K562 (cell line): ENCODE data around the gene NME9. TPM values are rescaled to one million over a fixed set of nuclear protein-coding genes. Genes with fewer than 3 reads are reported as not detected.

Experiments used
- ATAC-seq: fragments of 200-7000 bp; cut with Tn5 transposase; 3 replicates; pipeline ENCODE4 v1.9.1; 2020; ENCODE audit warnings: moderate library complexity
- BruUV-seq: library from RNA; stranded (reverse); fragments of 400-500 nt; replicated peaks from 2 replicates; lab custom pipeline; 2021; lab: Mats Ljungman, UMichigan
- CTCF ChIA-PET: fragments of 300-600 bp; formaldehyde crosslinking; extraction: SDS; loops from one replicate; lab custom pipeline; 2021; ENCODE audit warnings: low intra/inter-chr PET ratio; lab: Yijun Ruan, JAX
- POLR2A ChIA-PET: fragments of 300-600, 350-650 bp; sonication (Branson Sonifier 250); formaldehyde crosslinking; extraction: SDS; loops from one replicate; lab custom pipeline; 2021; ENCODE audit warnings: antibody characterized with exemption, inconsistent platforms; lab: Yijun Ruan, JAX
- DNase-seq, 4 experiments: peaks; one replicate each; pipeline versions ENCODE4 v3.0.0 to v3.0.0-alpha.2; 2011 to 2018; ENCODE audit warnings: low spot score in 3 of 4, mixed read lengths in 3 of 4; ENCODE audit errors: extremely low read depth in 1 of 4
- FAIRE-seq: peaks from 2 replicates; lab custom pipeline; 2011; peaks lifted over from hg19 to GRCh38; lab: Jason Lieb, UNC
- H2AFZ ChIP-seq: 2 replicates; pipeline ENCODE4 v1.6.0; 2011; ENCODE audit warnings: low read depth, low read length, control low read depth, inconsistent platforms
- H3K27ac ChIP-seq: fragments of 200-600 bp; 3 replicates; pipeline ENCODE4 v1.8.0; 2011; ENCODE audit warnings: low read depth, mild to moderate bottlenecking, control low read depth, inconsistent platforms, low read length, moderate library complexity, mixed read lengths; ENCODE audit errors: extremely low read depth
- H3K27me3 ChIP-seq, 2 experiments: fragments of 300-600 bp in 1 of 2; 2 replicates in 1 of 2; 3 replicates in 1 of 2; pipeline versions ENCODE4 v1.6.0 to v1.8.0; 2011; ENCODE audit warnings: inconsistent platforms in 2 of 2, low read length in 2 of 2, mild to moderate bottlenecking in 1 of 2, mixed read lengths in 1 of 2, moderate library complexity in 1 of 2; ENCODE audit not compliant: control insufficient read depth in 2 of 2, insufficient read depth in 2 of 2
- H3K36me3 ChIP-seq: fragments of 300-600 bp; 3 replicates; pipeline ENCODE4 v1.8.0; 2011; ENCODE audit warnings: mild to moderate bottlenecking, low read length, inconsistent platforms; ENCODE audit not compliant: control insufficient read depth, insufficient read depth
- H3K4me1 ChIP-seq, 2 experiments: fragments of 200-600 bp in 1 of 2; replicated peaks in 1 of 2; 2 replicates in 1 of 2; 3 replicates in 1 of 2; pipeline versions ENCODE4 v1.5.1 to v1.8.0; 2011; ENCODE audit warnings: inconsistent platforms in 2 of 2, low read length in 2 of 2, mild to moderate bottlenecking in 1 of 2, mixed read lengths in 1 of 2, moderate library complexity in 1 of 2; ENCODE audit not compliant: control insufficient read depth in 2 of 2, insufficient read depth in 2 of 2
- H3K4me2 ChIP-seq: 2 replicates; pipeline ENCODE4 v1.6.1; 2011; ENCODE audit warnings: low read length, control low read depth, inconsistent platforms, mixed read lengths; ENCODE audit not compliant: insufficient read depth
- H3K4me3 ChIP-seq: fragments of 200-600 bp; sonication (generic), shearing (Covaris generic); 2 replicates; pipeline ENCODE4 v1.5.1; 2016; ENCODE audit warnings: control low read depth, inconsistent platforms
- H3K79me2 ChIP-seq: fragments of 200-600 bp; 3 replicates; pipeline ENCODE4 v1.8.0; 2011; ENCODE audit warnings: low read length, inconsistent platforms; ENCODE audit not compliant: control insufficient read depth, insufficient read depth
- H3K9ac ChIP-seq, 2 experiments: 2 replicates each; pipeline versions ENCODE4 v1.6.0 to v1.6.1; 2011; ENCODE audit warnings: low read depth in 2 of 2, low read length in 2 of 2, control low read depth in 1 of 2, inconsistent platforms in 1 of 2, mild to moderate bottlenecking in 1 of 2, mixed read lengths in 1 of 2; ENCODE audit not compliant: insufficient read depth in 1 of 2
- H3K9me1 ChIP-seq: one replicate; pipeline ENCODE4 v1.6.0; 2011; ENCODE audit warnings: inconsistent platforms, mild to moderate bottlenecking, low read length, moderate library complexity; ENCODE audit not compliant: control insufficient read depth, insufficient read depth
- H3K9me3 ChIP-seq: replicated peaks from 2 replicates; pipeline ENCODE4 v1.5.1; 2011; ENCODE audit warnings: low read depth, low read length, inconsistent platforms; ENCODE audit not compliant: control insufficient read depth, insufficient read depth
- H4K20me1 ChIP-seq: replicated peaks from 2 replicates; pipeline ENCODE4 v1.6.1; 2011; ENCODE audit warnings: low read length, inconsistent platforms, mixed read lengths; ENCODE audit not compliant: control insufficient read depth, insufficient read depth
- ARNT ChIP-seq, 2 experiments: fragments of 450-650 bp; IDR thresholded peaks; 2 replicates each; pipeline ENCODE4 v1.6.1; 2016; ENCODE audit warnings: mild to moderate bottlenecking in 1 of 2
- ATF4 ChIP-seq: fragments of 450-650 bp; formaldehyde crosslinking; IDR thresholded peaks from 2 replicates; pipeline ENCODE4 v1.4.0; 2022; ENCODE audit warnings: mild to moderate bottlenecking, moderate library complexity
- ETS2 ChIP-seq: IDR thresholded peaks from 2 replicates; pipeline ENCODE4 v1.6.1; 2016; ENCODE audit warnings: borderline replicate concordance, missing genetic modification characterization, mild to moderate bottlenecking, moderate library complexity, missing compliant biosample characterization; ENCODE audit not compliant: poor library complexity, severe bottlenecking
- JUND ChIP-seq, 2 experiments: IDR thresholded peaks; 2 replicates in 1 of 2; 3 replicates in 1 of 2; pipeline ENCODE4 v1.6.1; 2011; ENCODE audit warnings: borderline replicate concordance in 2 of 2, low read depth in 2 of 2, low read length in 2 of 2, improper control_type of control experiment in 1 of 2, missing biosample characterization in 1 of 2, missing genetic modification characterization in 1 of 2, missing genetic modification reagents in 1 of 2
- MAFK ChIP-seq: IDR thresholded peaks from 2 replicates; pipeline ENCODE4 v1.6.1; 2011; ENCODE audit warnings: low read length, improper control_type of control experiment
- PHB ChIP-seq: fragments of 250-450 bp; sonication (Bioruptor Pico); IDR thresholded peaks from 2 replicates; pipeline ENCODE4 v1.5.0; 2021
- THAP7 ChIP-seq: fragments of 250-450 bp; sonication (Bioruptor Pico); IDR thresholded peaks from 2 replicates; pipeline ENCODE4 v1.5.0; 2021
- ZNF282 ChIP-seq: sonication (generic); formaldehyde crosslinking; IDR thresholded peaks from 2 replicates; pipeline ENCODE4 v1.8.1; 2023; ENCODE audit warnings: missing genetic modification reagents
- WGBS: fragments of 100-300 bp; shearing (Covaris generic); methylation state at CpG from one replicate; pipeline ENCODE4 v1.1.6; 2016; ENCODE audit warnings: low coverage, mixed read lengths; ENCODE audit not compliant: insufficient coverage; ENCODE audit errors: missing lambda C conversion rate; 5-methylcytosine and 5-hydroxymethylcytosine counted together
- in situ Hi-C: fragments of 300-500 bp; cut with MboI; formaldehyde crosslinking; loops from 4 replicates; pipeline ENCODE4 v1.15.0; 2018; ENCODE audit warnings: inconsistent platforms, mixed read lengths
- intact Hi-C: fragments of 100-400 bp; cut with micrococcal nuclease; formaldehyde crosslinking; loops from 2 replicates; pipeline ENCODE4 v1.14.2; 2022
- polyA plus RNA-seq, 8 experiments: library from polyadenylated mRNA; depleted of rRNA in 4 of 8; stranded (reverse) in 5 of 8; unstranded in 3 of 8; fragments of >200 nt; fragmentation: Nextera tagmentation in 2 of 8; fragmentation: Illumina TruSeq in 1 of 8; extraction: Ambion mirVana in 2 of 8; extraction: Trizol in 1 of 8; gene quantifications; 2 replicates each; pipeline versions ENCODE4 v1.2.1 to v1.2.3, GENCODE V29; 2011 to 2014; ENCODE audit warnings: inconsistent platforms in 1 of 8, missing spikeins in 1 of 8
- total RNA-seq, 7 experiments: library from RNA; depleted of rRNA in 6 of 7; stranded (reverse); fragments of >200 nt in 6 of 7; fragmentation: Illumina TruSeq in 2 of 7; extraction: Trizol in 2 of 7; gene quantifications; 2 replicates each; pipeline versions ENCODE4 v1.2.1 to v1.2.3, GENCODE V29; 2011 to 2021; ENCODE audit warnings: low replicate concordance in 1 of 7
- TF ChIP-seq, protein P1 (sequence below): fragments of 250-450 bp; sonication (Bioruptor Pico); IDR thresholded peaks from 2 replicates; pipeline ENCODE4 v1.5.1; 2021; ENCODE audit warnings: mild to moderate bottlenecking
- TF ChIP-seq, protein P2 (sequence below), 2 experiments: fragments of 150-350 bp in 1 of 2; IDR thresholded peaks; 2 replicates each; pipeline ENCODE4 v1.6.1; 2012 to 2016; ENCODE audit warnings: low read depth in 2 of 2, low read length in 2 of 2, mild to moderate bottlenecking in 1 of 2, moderate library complexity in 1 of 2

Gene NME9
- total and polyA plus RNA-seq, 9 of the 15 experiments (the other 6 are each of a cell fraction or from before 2014, with no cell fraction given) = 0.05 to 0.15 (median 0.13) TPM; not detected in 6

DNA sequence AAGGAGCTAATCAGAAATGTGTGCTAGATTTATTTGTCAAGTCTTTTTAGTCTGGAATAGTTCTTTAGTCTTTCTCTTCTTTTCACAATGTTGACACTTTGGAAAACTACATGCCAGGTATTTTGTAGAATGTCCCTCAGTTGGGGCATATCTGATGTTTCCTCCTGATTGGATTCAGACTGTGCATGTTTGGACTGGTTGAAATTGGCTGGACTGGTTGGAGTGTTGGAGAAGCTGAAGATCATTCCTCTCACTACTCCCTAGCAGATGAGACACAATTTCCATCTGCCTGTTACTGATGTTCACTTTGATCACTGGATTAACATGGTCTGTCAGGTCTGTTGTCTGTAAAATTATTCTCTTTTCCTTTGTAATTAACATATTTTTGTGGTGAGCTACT is 3.7 kb downstream of the NME9 start (continued):
- TF ChIP-seq ATF4 (CRISPR knock-in tag) (no peak), JUND (IDR thresholded peaks at IDR 0.05; ENCODE audit: borderline replicate concordance, low read depth, low read length) (no peak), JUND (tag; IDR thresholded peaks at IDR 0.05; ENCODE audit: borderline replicate concordance, low read depth, low read length) (no peak), PHB (no peak), ETS2 (no peak), MAFK (no peak)
- TF ChIP-seq, protein P1, sequence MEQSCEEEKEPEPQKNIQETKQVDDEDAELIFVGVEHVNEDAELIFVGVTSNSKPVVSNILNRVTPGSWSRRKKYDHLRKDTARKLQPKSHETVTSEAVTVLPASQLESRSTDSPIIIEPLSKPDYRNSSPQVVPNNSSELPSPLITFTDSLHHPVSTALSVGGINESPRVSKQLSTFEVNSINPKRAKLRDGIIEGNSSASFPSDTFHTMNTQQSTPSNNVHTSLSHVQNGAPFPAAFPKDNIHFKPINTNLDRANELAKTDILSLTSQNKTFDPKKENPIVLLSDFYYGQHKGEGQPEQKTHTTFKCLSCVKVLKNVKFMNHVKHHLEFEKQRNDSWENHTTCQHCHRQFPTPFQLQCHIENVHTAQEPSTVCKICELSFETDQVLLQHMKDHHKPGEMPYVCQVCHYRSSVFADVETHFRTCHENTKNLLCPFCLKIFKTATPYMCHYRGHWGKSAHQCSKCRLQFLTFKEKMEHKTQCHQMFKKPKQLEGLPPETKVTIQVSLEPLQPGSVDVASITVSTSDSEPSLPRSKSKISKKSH (CRISPR knock-in tag) = no peak
- TF ChIP-seq, all 486 proteins: peak for 0

DNA sequence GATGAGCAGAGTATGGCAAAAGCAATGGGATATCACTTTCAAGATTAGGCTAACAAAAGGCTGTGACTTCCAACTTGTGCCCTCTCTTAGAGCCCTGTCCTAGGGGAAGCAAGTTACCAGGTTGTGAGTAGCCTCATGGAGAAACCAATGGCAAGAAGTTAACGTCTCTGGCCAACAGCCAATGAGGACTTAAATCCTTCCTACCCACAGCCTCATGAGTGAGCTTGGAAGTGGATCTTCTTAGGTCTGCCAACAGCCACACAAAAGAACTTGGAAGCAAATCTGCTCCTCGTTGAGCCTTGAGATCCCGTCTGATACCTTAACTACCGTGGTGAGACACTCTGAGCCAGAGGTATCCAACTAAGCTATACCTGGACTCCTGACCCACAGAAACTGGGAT is 5.7 kb downstream of the NME9 start:
- in situ Hi-C loops (no loop called here), intact Hi-C loops (loop anchor here (10.0 kb wide), 1 partner anchor 259 kb away; no protein-coding TSS in a partner anchor)
- Histone ChIP-seq H3K9me1 (no peaks in the 10 kb centered on the region), H3K4me1 (peaks cover under 1 to 13% of the 10 kb centered on the region in 2 experiments; a peak in 4 of 5 replicates), H2AFZ (no peak overlapping the region), H3K9me3 (no peaks in the 10 kb centered on the region), H3K4me3 (no peak overlapping the region), H4K20me1 (no peaks in the 10 kb centered on the region), H3K4me2 (no peak overlapping the region), H3K27ac (no peak overlapping the region), H3K9ac (no peak overlapping the region), H3K79me2 (no peaks in the 10 kb centered on the region), H3K27me3 (no peaks in the 10 kb centered on the region), H3K36me3 (no peaks in the 10 kb centered on the region)
- 26% methylated on average over 4 of the region's 4 CpGs for WGBS
- ATAC-seq = no peak
- no TSS peak for BruUV-seq
- no peak for DNase-seq
- no peak for FAIRE-seq
- ChIA-PET CTCF (no interaction called here), POLR2A (no interaction called here)
- TF ChIP-seq ARNT (IDR thresholded peaks at IDR 0.05) (no peak), ZNF282 (CRISPR knock-in tag) (no peak), THAP7 (CRISPR knock-in tag) (no peak)
- TF ChIP-seq, protein P2, sequence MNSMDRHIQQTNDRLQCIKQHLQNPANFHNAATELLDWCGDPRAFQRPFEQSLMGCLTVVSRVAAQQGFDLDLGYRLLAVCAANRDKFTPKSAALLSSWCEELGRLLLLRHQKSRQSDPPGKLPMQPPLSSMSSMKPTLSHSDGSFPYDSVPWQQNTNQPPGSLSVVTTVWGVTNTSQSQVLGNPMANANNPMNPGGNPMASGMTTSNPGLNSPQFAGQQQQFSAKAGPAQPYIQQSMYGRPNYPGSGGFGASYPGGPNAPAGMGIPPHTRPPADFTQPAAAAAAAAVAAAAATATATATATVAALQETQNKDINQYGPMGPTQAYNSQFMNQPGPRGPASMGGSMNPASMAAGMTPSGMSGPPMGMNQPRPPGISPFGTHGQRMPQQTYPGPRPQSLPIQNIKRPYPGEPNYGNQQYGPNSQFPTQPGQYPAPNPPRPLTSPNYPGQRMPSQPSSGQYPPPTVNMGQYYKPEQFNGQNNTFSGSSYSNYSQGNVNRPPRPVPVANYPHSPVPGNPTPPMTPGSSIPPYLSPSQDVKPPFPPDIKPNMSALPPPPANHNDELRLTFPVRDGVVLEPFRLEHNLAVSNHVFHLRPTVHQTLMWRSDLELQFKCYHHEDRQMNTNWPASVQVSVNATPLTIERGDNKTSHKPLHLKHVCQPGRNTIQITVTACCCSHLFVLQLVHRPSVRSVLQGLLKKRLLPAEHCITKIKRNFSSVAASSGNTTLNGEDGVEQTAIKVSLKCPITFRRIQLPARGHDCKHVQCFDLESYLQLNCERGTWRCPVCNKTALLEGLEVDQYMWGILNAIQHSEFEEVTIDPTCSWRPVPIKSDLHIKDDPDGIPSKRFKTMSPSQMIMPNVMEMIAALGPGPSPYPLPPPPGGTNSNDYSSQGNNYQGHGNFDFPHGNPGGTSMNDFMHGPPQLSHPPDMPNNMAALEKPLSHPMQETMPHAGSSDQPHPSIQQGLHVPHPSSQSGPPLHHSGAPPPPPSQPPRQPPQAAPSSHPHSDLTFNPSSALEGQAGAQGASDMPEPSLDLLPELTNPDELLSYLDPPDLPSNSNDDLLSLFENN (IDR thresholded peaks at IDR 0.05; ENCODE audit: low read depth in 2 of 2, low read length in 2 of 2) = no peak
